Right lobe of liver (tissue), 4 donors: Measurements from ENCODE around the gene ARL6IP4.

Experiments
- POLR2A ChIP-seq: fragments of 450-650 bp; IDR thresholded peaks from one replicate; pipeline ENCODE4 v1.6.1; 2017; ENCODE audit warnings: antibody characterized with exemption, mild to moderate bottlenecking
- TF ChIP-seq, protein P1 (sequence below), 4 donors: fragments of 200-600 bp in 3 of 4; fragments of 450-650 bp in 1 of 4; IDR thresholded peaks; one replicate each; pipeline versions ENCODE4 v1.5.1 to v1.8.0; 2016 to 2022; ENCODE audit warnings: antibody characterized with exemption in 4 of 4, mild to moderate bottlenecking in 2 of 4
- donor health status: DM: no; HTN: no; CAD: no.
- donor health status: DM: no; HTN: no; CAD: no.
- donor health status: DM: no; HTN: yes; CAD: no.

DNA sequence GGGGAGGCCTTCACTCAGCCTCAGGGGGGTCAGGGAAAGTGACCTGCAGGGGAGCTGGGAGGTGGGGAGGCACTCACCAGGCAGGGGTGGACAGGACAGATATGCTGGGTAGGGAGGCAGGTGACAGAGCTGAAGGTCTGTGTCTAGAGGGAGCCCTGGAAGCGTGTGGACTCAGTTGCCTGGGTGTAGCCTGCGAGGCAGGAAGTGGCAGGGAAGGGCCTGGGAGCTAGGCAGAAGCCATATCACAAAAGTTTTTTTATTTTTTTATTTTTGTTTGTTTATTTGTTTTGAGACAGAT, 39.3 kb downstream of the ARL6IP4 start:
- TF ChIP-seq, protein P1, sequence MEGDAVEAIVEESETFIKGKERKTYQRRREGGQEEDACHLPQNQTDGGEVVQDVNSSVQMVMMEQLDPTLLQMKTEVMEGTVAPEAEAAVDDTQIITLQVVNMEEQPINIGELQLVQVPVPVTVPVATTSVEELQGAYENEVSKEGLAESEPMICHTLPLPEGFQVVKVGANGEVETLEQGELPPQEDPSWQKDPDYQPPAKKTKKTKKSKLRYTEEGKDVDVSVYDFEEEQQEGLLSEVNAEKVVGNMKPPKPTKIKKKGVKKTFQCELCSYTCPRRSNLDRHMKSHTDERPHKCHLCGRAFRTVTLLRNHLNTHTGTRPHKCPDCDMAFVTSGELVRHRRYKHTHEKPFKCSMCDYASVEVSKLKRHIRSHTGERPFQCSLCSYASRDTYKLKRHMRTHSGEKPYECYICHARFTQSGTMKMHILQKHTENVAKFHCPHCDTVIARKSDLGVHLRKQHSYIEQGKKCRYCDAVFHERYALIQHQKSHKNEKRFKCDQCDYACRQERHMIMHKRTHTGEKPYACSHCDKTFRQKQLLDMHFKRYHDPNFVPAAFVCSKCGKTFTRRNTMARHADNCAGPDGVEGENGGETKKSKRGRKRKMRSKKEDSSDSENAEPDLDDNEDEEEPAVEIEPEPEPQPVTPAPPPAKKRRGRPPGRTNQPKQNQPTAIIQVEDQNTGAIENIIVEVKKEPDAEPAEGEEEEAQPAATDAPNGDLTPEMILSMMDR (IDR thresholded peaks at IDR 0.05) = no peak
- no peak for TF ChIP-seq POLR2A
